ENCODE results near the gene TBC1D7.

- TF ChIP-seq CTCF (IDR thresholded peaks at IDR 0.05; ENCODE audit: poor library complexity, severe bottlenecking) (no peak), EZH2 (IDR thresholded peaks at IDR 0.05; ENCODE audit: borderline replicate concordance, insufficient read depth, low read length, poor library complexity, severe bottlenecking) (no peak), POLR2AphosphoS5 (IDR thresholded peaks at IDR 0.05) (no peak), RAD21 (conservative IDR thresholded peaks at IDR 0.05) (no peak), TAF1 (IDR thresholded peaks at IDR 0.05; ENCODE audit: low read depth) (no peak)
Observed at GRCh38 chr6:13259393-13259792, 68.9 kb downstream of the TBC1D7 start.
